ENCODE data around the gene XYLT1.

The XYLT1 gene

DNA sequence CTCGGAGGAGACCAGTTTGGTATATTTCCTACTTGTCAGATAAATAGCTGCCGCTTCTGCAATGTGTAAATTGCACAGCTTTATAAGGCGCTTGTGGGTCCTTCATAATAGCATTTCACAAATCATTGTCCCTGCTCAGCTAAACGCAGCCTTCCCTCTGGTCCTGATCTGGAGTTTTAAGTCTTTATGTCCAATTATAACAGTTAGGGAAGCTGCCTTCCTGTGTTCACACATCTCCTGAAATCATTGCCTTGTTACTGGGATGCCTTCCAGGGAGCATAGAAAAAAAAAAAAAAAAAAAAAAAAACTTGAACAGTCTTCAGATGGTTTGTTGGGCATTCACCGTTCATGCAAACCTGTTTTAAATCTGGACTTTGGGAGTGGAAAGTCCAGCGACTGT, 342.0 kb downstream of the XYLT1 start:
- TF ChIP-seq, protein P1, sequence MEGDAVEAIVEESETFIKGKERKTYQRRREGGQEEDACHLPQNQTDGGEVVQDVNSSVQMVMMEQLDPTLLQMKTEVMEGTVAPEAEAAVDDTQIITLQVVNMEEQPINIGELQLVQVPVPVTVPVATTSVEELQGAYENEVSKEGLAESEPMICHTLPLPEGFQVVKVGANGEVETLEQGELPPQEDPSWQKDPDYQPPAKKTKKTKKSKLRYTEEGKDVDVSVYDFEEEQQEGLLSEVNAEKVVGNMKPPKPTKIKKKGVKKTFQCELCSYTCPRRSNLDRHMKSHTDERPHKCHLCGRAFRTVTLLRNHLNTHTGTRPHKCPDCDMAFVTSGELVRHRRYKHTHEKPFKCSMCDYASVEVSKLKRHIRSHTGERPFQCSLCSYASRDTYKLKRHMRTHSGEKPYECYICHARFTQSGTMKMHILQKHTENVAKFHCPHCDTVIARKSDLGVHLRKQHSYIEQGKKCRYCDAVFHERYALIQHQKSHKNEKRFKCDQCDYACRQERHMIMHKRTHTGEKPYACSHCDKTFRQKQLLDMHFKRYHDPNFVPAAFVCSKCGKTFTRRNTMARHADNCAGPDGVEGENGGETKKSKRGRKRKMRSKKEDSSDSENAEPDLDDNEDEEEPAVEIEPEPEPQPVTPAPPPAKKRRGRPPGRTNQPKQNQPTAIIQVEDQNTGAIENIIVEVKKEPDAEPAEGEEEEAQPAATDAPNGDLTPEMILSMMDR (IDR thresholded peaks at IDR 0.05; ENCODE audit: low read depth, low read length, missing control alignments): no peak
- H3K4me3 ChIP-seq (replicated peaks; ENCODE audit: low read depth, low read length): no peak overlapping the region
- DNase-seq (ENCODE audit: extremely low read depth, low read depth): no peak

DNA sequence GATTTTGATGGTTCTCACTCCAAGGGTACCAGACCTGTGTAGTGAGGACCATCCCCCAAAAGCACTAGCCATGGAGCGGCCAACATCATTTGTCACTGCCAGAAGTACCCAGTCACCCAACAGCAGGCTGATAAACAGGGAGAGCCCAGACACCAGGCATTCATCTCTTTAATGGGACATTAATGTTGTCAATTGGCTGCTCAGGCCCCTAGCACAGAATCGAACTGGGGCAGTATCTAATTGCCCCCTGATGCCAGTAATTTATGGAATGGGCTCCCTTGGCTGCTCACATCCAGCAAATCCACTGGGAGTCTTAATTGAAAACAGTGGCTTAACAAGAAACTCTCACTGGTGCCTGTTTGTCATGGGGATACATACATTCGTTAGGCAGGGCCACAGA, 344.6 kb downstream of the XYLT1 start:
- TF ChIP-seq, protein P1 (IDR thresholded peaks at IDR 0.05; ENCODE audit: low read depth, low read length, missing control alignments): no peak

GRCh38 chr16:17125671-17126070, 345.1 kb downstream of the XYLT1 start:
- no peak for DNase-seq (ENCODE audit: extremely low read depth, low read depth)
- no peak overlapping the region for H3K4me3 ChIP-seq (replicated peaks; ENCODE audit: low read depth, low read length)
- TF ChIP-seq, protein P1 (IDR thresholded peaks at IDR 0.05; ENCODE audit: low read depth, low read length, missing control alignments): no peak

More for the DNA sequence above, 344.6 kb downstream of the XYLT1 start:
- DNase-seq (ENCODE audit: extremely low read depth, low read depth): no peak
- no peak overlapping the region for H3K4me3 ChIP-seq (replicated peaks; ENCODE audit: low read depth, low read length)

DNA sequence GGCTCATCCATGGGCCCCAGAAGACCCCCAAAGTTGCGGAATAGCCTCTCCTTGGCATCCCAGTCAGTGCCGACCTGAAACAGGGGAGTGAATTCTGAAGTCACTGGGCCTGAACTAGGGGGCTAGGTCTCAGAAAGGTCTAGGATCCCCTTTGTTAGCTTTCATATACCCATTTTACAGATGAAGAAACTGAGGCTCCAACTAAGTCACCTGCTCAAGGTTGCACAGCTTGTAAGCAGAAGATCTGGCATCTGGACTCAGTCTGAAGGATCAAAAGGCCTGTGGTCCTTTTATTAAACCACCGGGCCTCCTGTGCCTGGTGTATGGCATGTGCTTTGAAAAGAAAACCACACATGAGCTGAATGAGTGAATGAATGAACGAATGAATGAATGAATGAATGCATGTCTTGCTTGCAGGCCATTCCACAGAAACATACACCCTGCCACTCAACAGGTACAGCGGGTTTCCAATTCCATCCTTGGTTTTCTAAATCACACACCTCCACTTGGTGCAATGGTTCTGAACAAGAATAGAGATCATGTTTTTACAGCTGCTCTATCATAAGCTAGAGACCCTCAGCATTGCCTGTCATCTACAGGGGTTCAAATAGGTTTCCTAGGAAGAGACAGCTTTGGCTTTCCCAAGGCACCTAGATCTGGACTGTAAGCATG, 352.7 kb downstream of the XYLT1 start:
- no peak overlapping the region for H3K4me3 ChIP-seq (replicated peaks; ENCODE audit: low read depth, low read length)
- TF ChIP-seq, protein P1 (IDR thresholded peaks at IDR 0.05; ENCODE audit: low read depth, low read length, missing control alignments): no peak
- DNase-seq (ENCODE audit: extremely low read depth, low read depth): no peak

GRCh38 chr16:17116595-17117322, 354.0 kb downstream of the XYLT1 start:
- H3K4me3 ChIP-seq (replicated peaks; ENCODE audit: low read depth, low read length): no peak overlapping the region
- TF ChIP-seq, protein P1 (IDR thresholded peaks at IDR 0.05; ENCODE audit: low read depth, low read length, missing control alignments): no peak
- DNase-seq (ENCODE audit: extremely low read depth, low read depth): no peak

GRCh38 chr16:17109413-17109812, 361.3 kb downstream of the XYLT1 start:
- DNase-seq (ENCODE audit: extremely low read depth, low read depth): no peak
- H3K4me3 ChIP-seq (replicated peaks; ENCODE audit: low read depth, low read length): no peak overlapping the region
- TF ChIP-seq, protein P1 (IDR thresholded peaks at IDR 0.05; ENCODE audit: low read depth, low read length, missing control alignments): no peak
